Measurements from ENCODE around the gene CEP170.
"Not testable (repeated sequence)": the region's sequence is repeated elsewhere in the genome, so short reads cannot be mapped to it uniquely, and the experiment has no call there.

The CEP170 gene

GRCh38 chr1:243173758-243174369, 81.2 kb downstream of the CEP170 start:
- not testable (repeated sequence) for DNase-seq (ENCODE audit: low spot score)

- DNase-seq (ENCODE audit: low spot score) = not testable (repeated sequence)
These were observed 90.2 kb downstream of the CEP170 start for GRCh38 chr1:243164911-243165310.

GRCh38 chr1:243150906-243151305, 104.2 kb downstream of the CEP170 start:
- not testable (repeated sequence) for DNase-seq (ENCODE audit: low spot score)

- not testable (repeated sequence) for DNase-seq (ENCODE audit: low spot score)
These were observed 106.0 kb downstream of the CEP170 start for GRCh38 chr1:243149120-243149519.

GRCh38 chr1:243147351-243147750, 107.7 kb downstream of the CEP170 start:
- DNase-seq (ENCODE audit: low spot score) = not testable (repeated sequence)

GRCh38 chr1:243140498-243140897, 114.6 kb downstream of the CEP170 start:
- not testable (repeated sequence) for DNase-seq (ENCODE audit: low spot score)

- DNase-seq (ENCODE audit: low spot score) = not testable (repeated sequence)
These were observed 132.1 kb downstream of the CEP170 start for GRCh38 chr1:243122876-243123409.

GRCh38 chr1:243121939-243122338, 133.1 kb downstream of the CEP170 start:
- not testable (repeated sequence) for DNase-seq (ENCODE audit: low spot score)

GRCh38 chr1:243118601-243119322, 136.3 kb downstream of the CEP170 start:
- DNase-seq (ENCODE audit: low spot score) = not testable (repeated sequence)

- not testable (repeated sequence) for DNase-seq (ENCODE audit: low spot score)
These were observed 138.9 kb downstream of the CEP170 start for GRCh38 chr1:243116187-243116586.

- not testable (repeated sequence) for DNase-seq (ENCODE audit: low spot score)
These were observed 140.3 kb downstream of the CEP170 start for GRCh38 chr1:243114769-243115168.

GRCh38 chr1:243114059-243114713, 140.9 kb downstream of the CEP170 start:
- DNase-seq (ENCODE audit: low spot score) = not testable (repeated sequence)

- DNase-seq (ENCODE audit: low spot score) = not testable (repeated sequence)
These were observed 147.9 kb downstream of the CEP170 start for GRCh38 chr1:243107171-243107570.

- DNase-seq (ENCODE audit: low spot score) = not testable (repeated sequence)
These were observed 149.3 kb downstream of the CEP170 start for GRCh38 chr1:243105652-243106332.

GRCh38 chr1:243105104-243105503, 150.0 kb downstream of the CEP170 start:
- DNase-seq (ENCODE audit: low spot score) = not testable (repeated sequence)

GRCh38 chr1:243104452-243104851, 150.6 kb downstream of the CEP170 start:
- not testable (repeated sequence) for DNase-seq (ENCODE audit: low spot score)

GRCh38 chr1:243101551-243102050, 153.5 kb downstream of the CEP170 start:
- peak; percentile 12 for DNase-seq (ENCODE audit: low spot score)

GRCh38 chr1:243087368-243087767, 167.7 kb downstream of the CEP170 start:
- DNase-seq (ENCODE audit: low spot score) = not testable (repeated sequence)
